Neural progenitor cell (in vitro differentiated cells): ENCODE data around the gene VPS4B. TPM values are rescaled to one million over a fixed set of nuclear protein-coding genes. Genes with fewer than 3 reads are reported as not detected.
A peak's percentile ranks its signal among the peaks of the same experiment; 100 is the strongest.

Experiments used
- DNase-seq: peaks from one replicate; pipeline ENCODE4 v3.0.0-alpha.2; 2016; ENCODE audit warnings: low spot score
- H2AFZ ChIP-seq: fragments of 200-600 bp; sonication (generic); replicated peaks from 2 replicates; pipeline ENCODE4 v1.6.1; 2016; ENCODE audit warnings: antibody characterized with exemption
- H3F3A ChIP-seq: fragments of 200-600 bp; sonication (generic); 2 replicates; pipeline ENCODE4 v1.6.1; 2016; ENCODE audit warnings: antibody characterized with exemption, low read depth
- H3K27ac ChIP-seq: fragments of 200-600 bp; sonication (generic); 2 replicates; pipeline ENCODE4 v1.5.1; 2016; ENCODE audit warnings: mild to moderate bottlenecking
- H3K27me3 ChIP-seq: fragments of 200-600 bp; sonication (generic); 2 replicates; pipeline ENCODE4 v1.6.1; 2016; ENCODE audit warnings: mild to moderate bottlenecking, moderate library complexity
- H3K36me3 ChIP-seq: fragments of 200-600 bp; sonication (generic); 2 replicates; pipeline ENCODE4 v1.5.1; 2016
- H3K4me1 ChIP-seq: fragments of 200-600 bp; sonication (generic); 2 replicates; pipeline ENCODE4 v1.6.1; 2016; ENCODE audit warnings: mixed run types
- H3K4me2 ChIP-seq: fragments of 200-600 bp; sonication (generic); 2 replicates; pipeline ENCODE4 v1.6.1; 2016
- H3K4me3 ChIP-seq: fragments of 200-600 bp; sonication (generic); 2 replicates; pipeline ENCODE4 v1.5.1; 2016
- H3K79me2 ChIP-seq: fragments of 200-600 bp; sonication (generic); 2 replicates; pipeline ENCODE4 v1.6.1; 2016; ENCODE audit warnings: low read depth
- H3K9ac ChIP-seq: fragments of 200-600 bp; sonication (generic); 2 replicates; pipeline ENCODE4 v1.6.1; 2016
- H3K9me3 ChIP-seq: fragments of 200-600 bp; sonication (generic); 2 replicates; pipeline ENCODE4 v1.5.1; 2016; ENCODE audit warnings: low read depth
- H4K20me1 ChIP-seq: fragments of 200-600 bp; sonication (generic); 2 replicates; pipeline ENCODE4 v1.6.1; 2016; ENCODE audit warnings: low read depth
- H3K27ac Mint-ChIP-seq: 3 replicates; pipeline ENCODE4 v1.8.0; 2021; ENCODE audit warnings: mixed read lengths
- H3K27me3 Mint-ChIP-seq: 2 replicates; pipeline ENCODE4 v1.8.0; 2022; ENCODE audit warnings: low read depth, mild to moderate bottlenecking, inconsistent platforms, moderate library complexity, mixed read lengths; ENCODE audit not compliant: insufficient read depth
- H3K36me3 Mint-ChIP-seq: 3 replicates; pipeline ENCODE4 v1.8.0; 2021; ENCODE audit warnings: mixed read lengths
- H3K4me1 Mint-ChIP-seq: 3 replicates; pipeline ENCODE4 v1.8.0; 2021; ENCODE audit warnings: mixed read lengths
- H3K4me3 Mint-ChIP-seq: 3 replicates; pipeline ENCODE4 v1.8.0; 2021; ENCODE audit warnings: mild to moderate bottlenecking, moderate library complexity, mixed read lengths
- H3K9me3 Mint-ChIP-seq: 3 replicates; pipeline ENCODE4 v1.8.0; 2020; ENCODE audit warnings: mixed read lengths
- CTCF ChIP-seq: fragments of 200-600 bp; sonication (generic); IDR thresholded peaks from 2 replicates; pipeline ENCODE4 v1.5.1; 2017; ENCODE audit warnings: antibody characterized with exemption, mild to moderate bottlenecking
- EZH2 ChIP-seq: fragments of 200-600 bp; sonication (generic); IDR thresholded peaks from 2 replicates; pipeline ENCODE4 v1.6.1; 2017; ENCODE audit warnings: antibody characterized with exemption, mild to moderate bottlenecking, moderate library complexity
- EZH2phosphoT487 ChIP-seq: fragments of 200-600 bp; sonication (generic); IDR thresholded peaks from 2 replicates; pipeline ENCODE4 v1.6.1; 2017; ENCODE audit warnings: antibody characterized with exemption
- total RNA-seq: library from RNA; depleted of rRNA; stranded (reverse); fragments of >200 nt; gene quantifications from 2 replicates; pipeline ENCODE4 v1.2.3, GENCODE V29; 2015; ENCODE audit warnings: low replicate concordance

VPS4B gene
- total RNA-seq, 1 donor from 2014 or later: 42.2 TPM

DNA sequence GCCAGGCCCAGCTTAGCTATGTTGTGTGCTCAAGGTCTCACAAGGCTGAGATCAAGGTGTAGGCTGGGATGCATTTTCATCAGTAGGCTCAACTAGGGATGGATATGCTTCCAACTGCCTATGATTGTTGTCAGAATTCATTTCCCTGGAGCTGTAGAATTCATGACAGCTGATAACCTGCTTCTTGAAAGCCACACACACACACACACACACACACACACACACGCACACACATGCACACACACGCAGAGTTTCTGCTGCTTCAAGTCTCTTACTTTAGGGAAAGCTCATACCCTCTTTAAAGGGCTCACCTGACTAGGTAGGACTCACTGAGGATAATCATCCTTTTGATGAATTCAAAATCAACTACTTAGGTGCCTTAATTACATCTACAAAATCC lies 8.2 kb upstream of the VPS4B start:
- H3K36me3 ChIP-seq: no peaks in the 10 kb centered on the region
- no peak overlapping the region for H3K4me3 Mint-ChIP-seq
- no peaks in the 10 kb centered on the region for H3K4me1 Mint-ChIP-seq
- H3K27me3 ChIP-seq: no peaks in the 10 kb centered on the region
- no peaks in the 10 kb centered on the region for H3K9me3 ChIP-seq
- no peaks in the 10 kb centered on the region for H3K36me3 Mint-ChIP-seq
- no peaks in the 10 kb centered on the region for H4K20me1 ChIP-seq
- no peak overlapping the region for H3K9ac ChIP-seq
- no peak overlapping the region for H3K27ac Mint-ChIP-seq
- no peak for TF ChIP-seq EZH2phosphoT487
- no peak for TF ChIP-seq EZH2
- TF ChIP-seq CTCF: no peak
- H3K9me3 Mint-ChIP-seq: no peaks in the 10 kb centered on the region
- no peak overlapping the region for H3K4me2 ChIP-seq
- H3K27ac ChIP-seq: no peak overlapping the region
- peaks cover 8% of the 10 kb centered on the region for H3K27me3 Mint-ChIP-seq
- H2AFZ ChIP-seq: no peak overlapping the region
- no peak overlapping the region for H3K4me3 ChIP-seq
- no peaks in the 10 kb centered on the region for H3F3A ChIP-seq
- no peak for DNase-seq
- no peaks in the 10 kb centered on the region for H3K4me1 ChIP-seq
- no peaks in the 10 kb centered on the region for H3K79me2 ChIP-seq

DNA sequence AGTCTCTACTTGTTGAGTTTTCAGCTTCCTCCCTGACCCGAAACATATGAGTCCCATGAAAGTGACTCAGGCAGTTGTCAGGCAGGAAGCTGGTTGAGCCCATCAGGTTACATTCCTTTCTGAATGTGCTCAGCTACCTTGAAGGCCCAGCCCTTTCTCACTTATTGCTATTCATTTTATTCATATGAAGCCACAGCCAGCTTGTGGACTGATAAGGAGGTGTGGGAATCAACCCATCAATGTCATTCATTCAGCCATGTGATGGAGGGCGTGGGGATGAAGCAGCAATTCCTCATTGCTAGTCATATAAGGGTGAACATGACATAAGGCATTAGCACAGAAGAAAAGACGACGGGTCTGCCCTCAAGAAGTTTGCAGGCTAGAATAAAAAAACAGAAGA lies 5.3 kb upstream of the VPS4B start:
- Histone ChIP-seq H3K79me2 (no peaks in the 10 kb centered on the region), H3K27me3 (no peaks in the 10 kb centered on the region), H3K4me3 (no peak overlapping the region), H3K4me2 (no peak overlapping the region), H3K9me3 (no peaks in the 10 kb centered on the region), H4K20me1 (no peaks in the 10 kb centered on the region), H3K4me1 (peaks cover 6% of the 10 kb centered on the region), H3K9ac (no peak overlapping the region), H3F3A (no peaks in the 10 kb centered on the region), H3K27ac (no peak overlapping the region), H2AFZ (no peak overlapping the region), H3K36me3 (no peaks in the 10 kb centered on the region)
- Mint-ChIP-seq H3K27ac (no peak overlapping the region), H3K27me3 (peaks cover 14% of the 10 kb centered on the region), H3K36me3 (no peaks in the 10 kb centered on the region), H3K9me3 (no peaks in the 10 kb centered on the region), H3K4me1 (peaks cover 9% of the 10 kb centered on the region), H3K4me3 (no peak overlapping the region)
- no peak for TF ChIP-seq EZH2phosphoT487
- no peak for TF ChIP-seq EZH2
- DNase-seq: no peak

- peak overlapping the region; percentile 81 for H2AFZ ChIP-seq
- no peaks in the 10 kb centered on the region for H3K27me3 ChIP-seq
- H3K4me1 ChIP-seq: peaks cover 12% of the 10 kb centered on the region
- Mint-ChIP-seq H3K4me3 (peak overlapping the region; percentile 99), H3K27me3 (peaks cover 13% of the 10 kb centered on the region), H3K36me3 (no peaks in the 10 kb centered on the region), H3K9me3 (no peaks in the 10 kb centered on the region), H3K4me1 (peaks cover 15% of the 10 kb centered on the region), H3K27ac (peak overlapping the region; percentile 99)
- H3K9me3 ChIP-seq: no peaks in the 10 kb centered on the region
- TF ChIP-seq EZH2 (no peak), CTCF (peak; percentile 35)
- peaks cover 41% of the 10 kb centered on the region for H3K79me2 ChIP-seq
- H3K4me3 ChIP-seq: peak overlapping the region; percentile 85
- peak overlapping the region; percentile 95 for H3K9ac ChIP-seq
- no peak for DNase-seq
- H4K20me1 ChIP-seq: peaks cover 5% of the 10 kb centered on the region
- H3F3A ChIP-seq: peaks cover 5% of the 10 kb centered on the region
- H3K4me2 ChIP-seq: peak overlapping the region; percentile 79
- no peaks in the 10 kb centered on the region for H3K36me3 ChIP-seq
- peak overlapping the region; percentile 88 for H3K27ac ChIP-seq
Measured at GRCh38 chr18:63422864-63423304, 608 bp upstream of the VPS4B start.

GRCh38 chr18:63421514-63421913 lies 762 bp downstream of the VPS4B start:
- no peaks in the 10 kb centered on the region for H3K27me3 ChIP-seq
- no peaks in the 10 kb centered on the region for H3K36me3 ChIP-seq
- H4K20me1 ChIP-seq: peaks cover 13% of the 10 kb centered on the region
- peaks cover 54% of the 10 kb centered on the region for H3K79me2 ChIP-seq
- peak overlapping the region; percentile 35 for H3K27ac Mint-ChIP-seq
- peaks cover 12% of the 10 kb centered on the region for H3K4me1 ChIP-seq
- H3K9me3 ChIP-seq: no peaks in the 10 kb centered on the region
- TF ChIP-seq EZH2phosphoT487 (no peak), CTCF (no peak), EZH2 (no peak)
- peak overlapping the region; percentile 85 for H3K4me3 ChIP-seq
- H3K4me3 Mint-ChIP-seq: peak overlapping the region; percentile 99
- H2AFZ ChIP-seq: no peak overlapping the region
- peaks cover 15% of the 10 kb centered on the region for H3K4me1 Mint-ChIP-seq
- H3K36me3 Mint-ChIP-seq: no peaks in the 10 kb centered on the region
- peaks cover 5% of the 10 kb centered on the region for H3F3A ChIP-seq
- no peaks in the 10 kb centered on the region for H3K9me3 Mint-ChIP-seq
- DNase-seq: no peak
- H3K9ac ChIP-seq: peak overlapping the region; percentile 89
- no peak overlapping the region for H3K27ac ChIP-seq
- H3K27me3 Mint-ChIP-seq: peaks cover 13% of the 10 kb centered on the region
- peak overlapping the region; percentile 96 for H3K4me2 ChIP-seq
